Stimulated activated naive CD8-positive, alpha-beta T cell treated with anti-CD3 and anti-CD28 coated beads, Interleukin-15, Interleukin-2, amounts not matched to agents 100 ng/mL and 50 ng/mL, for 24 hours (primary cell): ENCODE results near the gene MTARC2.
"Not testable (repeated sequence)": the region's sequence is repeated elsewhere in the genome, so short reads cannot be mapped to it uniquely, and the experiment has no call there.

ENCODE experiments used
- H3K27ac Mint-ChIP-seq: one replicate; pipeline ENCODE4 v1.8.0; 2021; ENCODE audit warnings: mild to moderate bottlenecking, mixed read lengths
- H3K27me3 Mint-ChIP-seq: one replicate; pipeline ENCODE4 v1.8.0; 2021; ENCODE audit warnings: mixed read lengths
- H3K36me3 Mint-ChIP-seq: one replicate; pipeline ENCODE4 v1.8.0; 2021; ENCODE audit warnings: low read depth, mixed read lengths
- H3K4me1 Mint-ChIP-seq: one replicate; pipeline ENCODE4 v1.8.0; 2021; ENCODE audit warnings: low read depth, mixed read lengths
- H3K4me3 Mint-ChIP-seq: one replicate; pipeline ENCODE4 v1.8.0; 2021; ENCODE audit warnings: mild to moderate bottlenecking, mixed read lengths
- H3K9me3 Mint-ChIP-seq: one replicate; pipeline ENCODE4 v1.8.0; 2021; ENCODE audit warnings: mixed read lengths

Gene MTARC2

DNA sequence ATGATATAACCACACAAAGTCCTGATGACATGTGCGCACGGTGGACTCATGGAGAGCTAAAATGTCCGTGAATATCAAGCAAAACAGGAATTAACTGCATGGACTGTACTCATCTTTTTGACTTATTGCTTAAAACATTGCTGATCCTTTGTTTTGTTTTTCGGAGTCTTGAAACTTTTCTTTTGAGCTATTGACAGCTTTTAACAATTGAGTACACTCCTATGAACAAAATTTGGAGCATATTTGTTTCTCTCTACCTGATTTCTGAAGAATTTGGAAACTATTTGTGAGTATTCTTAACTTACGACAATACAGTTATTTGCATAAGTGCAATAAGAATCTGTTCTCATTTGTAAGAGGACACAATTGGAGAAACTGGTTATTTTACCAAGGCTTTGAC, 32.1 kb upstream of the MTARC2 start:
- not testable (repeated sequence) for H3K4me1 Mint-ChIP-seq, H3K36me3 Mint-ChIP-seq, H3K27ac Mint-ChIP-seq, H3K9me3 Mint-ChIP-seq, H3K4me3 Mint-ChIP-seq
- peaks cover 34% of the 10 kb centered on the region for H3K27me3 Mint-ChIP-seq

DNA sequence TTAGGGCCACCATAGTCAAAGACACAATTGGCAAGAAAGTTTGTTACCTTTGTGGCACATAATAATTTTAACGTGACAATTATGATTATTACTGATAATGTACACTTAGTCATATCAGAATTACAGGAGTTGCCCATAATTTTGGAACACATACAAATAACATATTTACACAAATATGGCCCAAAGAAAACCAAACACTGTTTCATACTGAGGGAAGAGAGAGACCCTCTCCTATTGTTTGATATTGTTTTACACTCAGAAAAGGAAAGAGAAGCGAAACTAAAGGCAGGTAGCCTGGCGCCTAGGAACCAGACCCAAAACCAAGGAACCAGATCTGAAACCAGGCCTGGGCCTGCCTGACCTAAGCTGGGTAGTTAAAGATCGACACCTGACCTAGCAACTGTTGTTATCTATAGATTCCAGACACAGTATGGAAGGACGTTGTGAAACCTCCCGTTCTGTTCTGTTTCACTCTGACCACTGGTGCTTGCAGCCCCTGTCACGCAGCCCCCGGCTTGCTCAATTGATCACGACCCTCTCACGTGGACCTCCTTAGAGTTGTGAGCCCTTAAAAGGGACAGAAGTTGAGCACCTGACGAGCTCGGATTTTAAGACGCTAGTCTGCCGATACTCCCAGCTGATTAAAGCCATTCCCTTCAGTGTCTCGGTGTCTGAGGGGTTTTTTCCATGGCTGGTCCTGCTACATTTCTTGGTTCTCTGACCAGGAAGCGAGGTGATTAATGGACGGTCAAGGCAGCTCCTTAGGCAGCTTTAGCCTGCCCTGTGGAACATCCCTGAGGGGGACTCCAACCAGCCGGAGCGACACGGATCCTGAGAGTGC, 30.1 kb upstream of the MTARC2 start:
- Mint-ChIP-seq H3K36me3 (no peaks in the 10 kb centered on the region), H3K4me1 (no peaks in the 10 kb centered on the region), H3K4me3 (no peak overlapping the region), H3K27me3 (peaks cover 32% of the 10 kb centered on the region), H3K9me3 (no peaks in the 10 kb centered on the region), H3K27ac (no peak overlapping the region)

DNA sequence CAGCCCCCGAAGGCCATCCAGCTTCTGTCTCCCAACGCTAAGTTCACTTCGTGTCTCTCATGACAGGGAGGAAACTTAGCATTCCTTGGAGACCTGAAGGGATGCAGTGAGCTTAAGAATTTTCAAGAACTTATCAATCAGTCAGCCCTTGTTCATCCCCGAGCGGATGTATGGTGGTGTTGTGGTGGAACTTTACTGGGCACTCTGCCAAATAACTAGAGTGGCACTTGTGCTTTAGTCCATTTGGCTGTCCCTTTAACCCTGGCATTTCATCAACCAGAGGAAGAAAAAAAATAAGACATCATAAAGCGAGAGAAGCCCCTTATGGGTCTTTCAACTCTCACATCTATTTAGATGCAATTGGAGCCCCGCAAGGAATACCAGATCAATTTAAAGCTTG, 26.9 kb upstream of the MTARC2 start:
- not testable (repeated sequence) for H3K36me3 Mint-ChIP-seq, H3K9me3 Mint-ChIP-seq, H3K27ac Mint-ChIP-seq, H3K4me1 Mint-ChIP-seq, H3K4me3 Mint-ChIP-seq
- peaks cover 28% of the 10 kb centered on the region for H3K27me3 Mint-ChIP-seq

DNA sequence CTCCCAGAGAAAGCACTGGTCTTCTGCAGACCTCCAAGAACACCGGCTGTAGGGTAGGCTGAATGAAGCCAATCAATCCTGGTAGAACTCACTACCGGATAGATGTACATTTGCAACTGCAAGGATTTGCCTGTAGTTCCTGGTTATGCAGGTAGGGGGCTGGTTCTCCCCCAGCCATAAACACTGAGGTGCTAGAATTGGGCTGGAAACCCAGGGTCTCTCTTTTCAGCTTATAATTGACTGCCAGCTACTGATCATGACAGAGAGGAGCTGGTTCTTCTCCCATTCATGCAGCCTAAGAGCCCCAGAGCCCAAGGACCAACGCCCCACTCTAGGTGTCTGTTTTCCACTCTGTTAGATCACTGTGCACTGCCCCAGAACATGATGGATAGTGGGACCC, 21.5 kb upstream of the MTARC2 start:
- Mint-ChIP-seq H3K9me3 (peaks cover 3% of the 10 kb centered on the region), H3K4me3 (no peak overlapping the region), H3K36me3 (no peaks in the 10 kb centered on the region), H3K27me3 (peaks cover 8% of the 10 kb centered on the region), H3K27ac (no peak overlapping the region), H3K4me1 (no peaks in the 10 kb centered on the region)

DNA sequence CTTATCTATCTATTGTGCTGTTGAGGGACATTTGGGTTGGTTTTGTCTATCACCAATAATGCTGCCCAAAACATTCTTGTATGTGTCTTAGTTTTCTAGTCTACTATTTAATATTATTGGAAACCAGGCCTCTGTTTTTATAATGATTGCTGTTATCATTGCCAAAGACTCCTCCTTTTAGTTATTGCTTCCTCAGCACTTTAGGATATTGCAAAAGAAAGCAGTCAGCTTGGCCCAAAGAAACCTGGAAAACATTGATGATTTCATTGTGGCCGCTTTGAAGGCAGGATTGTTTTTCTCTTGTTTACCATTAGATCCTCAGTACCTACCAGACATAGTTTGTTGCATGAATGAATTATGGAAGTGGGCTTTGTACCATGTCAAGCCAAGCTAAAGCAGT, 20.6 kb upstream of the MTARC2 start:
- Mint-ChIP-seq H3K36me3 (no peaks in the 10 kb centered on the region), H3K27me3 (peaks cover 8% of the 10 kb centered on the region), H3K4me1 (peaks cover 2% of the 10 kb centered on the region), H3K9me3 (peaks cover 5% of the 10 kb centered on the region), H3K27ac (no peak overlapping the region), H3K4me3 (no peak overlapping the region)

DNA sequence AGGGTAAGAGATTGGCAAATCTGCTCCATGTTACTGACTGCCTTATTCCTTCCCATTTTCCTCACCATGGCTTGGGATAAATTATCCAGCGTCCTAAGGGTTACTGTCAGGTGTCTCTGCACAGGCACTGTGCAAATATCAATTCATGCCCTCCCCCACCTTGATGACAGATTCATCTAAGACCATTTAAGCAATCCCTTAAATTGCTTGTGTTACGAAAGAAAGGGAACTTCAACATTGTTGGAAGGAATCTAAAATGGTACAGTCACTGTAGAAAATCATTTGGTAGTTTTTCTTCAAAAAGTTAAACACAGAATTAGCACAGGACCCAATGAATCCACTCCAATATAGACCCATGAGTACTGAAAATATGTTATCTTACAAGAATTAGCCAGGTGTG, 17.6 kb upstream of the MTARC2 start:
- no peak overlapping the region for H3K27ac Mint-ChIP-seq
- peaks cover 8% of the 10 kb centered on the region for H3K27me3 Mint-ChIP-seq
- peaks cover 12% of the 10 kb centered on the region for H3K4me1 Mint-ChIP-seq
- H3K9me3 Mint-ChIP-seq, result peaks cover 5% of the 10 kb centered on the region
- H3K36me3 Mint-ChIP-seq, result no peaks in the 10 kb centered on the region
- no peak overlapping the region for H3K4me3 Mint-ChIP-seq

DNA sequence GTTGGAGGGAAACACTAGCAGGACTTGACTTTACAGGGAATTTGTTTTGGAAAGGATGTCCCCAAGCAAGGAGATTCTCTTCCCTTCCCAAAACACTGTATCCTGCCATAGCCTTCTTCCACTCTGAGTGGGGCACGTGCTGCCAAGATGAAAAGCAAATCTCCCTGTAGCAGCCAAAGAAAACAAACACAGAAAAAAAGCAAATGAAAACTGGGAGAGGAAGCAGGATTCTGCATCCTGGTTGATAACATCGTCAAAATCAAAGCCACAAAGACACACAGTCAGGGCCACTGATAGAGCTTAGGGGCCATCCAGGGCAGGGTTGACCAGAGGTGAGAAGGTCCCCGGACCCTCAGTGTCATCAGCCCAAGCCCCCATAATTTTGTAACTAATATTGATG, 16.0 kb upstream of the MTARC2 start:
- H3K9me3 Mint-ChIP-seq, result peaks cover 5% of the 10 kb centered on the region
- H3K36me3 Mint-ChIP-seq, result no peaks in the 10 kb centered on the region
- no peak overlapping the region for H3K27ac Mint-ChIP-seq
- H3K4me3 Mint-ChIP-seq, result no peak overlapping the region
- no peaks in the 10 kb centered on the region for H3K27me3 Mint-ChIP-seq
- H3K4me1 Mint-ChIP-seq, result peaks cover 12% of the 10 kb centered on the region

DNA sequence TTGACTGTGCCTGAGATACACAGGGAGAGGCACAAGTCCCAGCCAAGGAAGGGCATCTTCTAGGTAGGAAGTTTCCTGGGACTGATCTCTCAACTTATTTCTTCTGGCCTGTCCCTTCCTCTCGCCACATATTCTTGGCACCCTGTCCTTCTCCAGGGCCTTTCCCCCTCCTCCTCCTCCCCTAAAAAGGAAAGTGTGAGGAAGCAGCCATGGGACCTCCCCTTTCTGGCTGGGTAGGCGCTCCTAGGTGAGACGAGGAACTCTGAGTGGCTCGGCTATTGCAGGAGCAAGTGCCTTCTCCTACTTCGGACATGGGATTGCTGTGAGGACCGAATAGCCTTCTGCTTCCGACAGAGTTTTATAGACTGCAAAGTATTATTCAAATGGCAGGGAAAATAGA, 15.5 kb upstream of the MTARC2 start:
- no peaks in the 10 kb centered on the region for H3K27me3 Mint-ChIP-seq
- no peak overlapping the region for H3K4me3 Mint-ChIP-seq
- H3K27ac Mint-ChIP-seq, result no peak overlapping the region
- H3K36me3 Mint-ChIP-seq, result no peaks in the 10 kb centered on the region
- peaks cover 12% of the 10 kb centered on the region for H3K4me1 Mint-ChIP-seq
- H3K9me3 Mint-ChIP-seq, result peaks cover 5% of the 10 kb centered on the region

DNA sequence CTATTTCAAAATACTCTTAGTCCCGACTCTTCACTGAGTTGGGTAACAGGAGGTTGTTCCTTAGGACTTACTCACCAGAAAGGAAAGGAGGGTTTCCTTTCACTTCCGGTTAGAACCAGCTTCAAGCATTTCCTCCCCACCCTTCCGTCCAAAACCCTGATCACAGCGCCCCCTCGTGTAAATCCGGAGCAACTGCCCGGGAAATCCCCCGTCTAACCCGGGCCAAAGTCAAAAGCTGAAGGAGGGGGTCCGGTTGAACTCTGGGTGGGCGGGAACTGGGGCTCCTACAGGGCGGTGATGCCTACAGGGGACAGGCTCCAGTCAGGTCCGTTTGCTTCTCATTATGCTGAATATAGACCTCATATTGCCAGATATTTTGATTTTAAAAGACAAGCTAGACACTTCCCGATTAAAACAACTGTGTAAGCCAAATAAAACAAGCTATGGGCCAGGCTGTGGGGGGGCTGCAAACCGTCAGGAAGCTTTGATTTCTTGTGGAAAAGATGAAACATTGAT, 15.0 kb upstream of the MTARC2 start:
- peaks cover 12% of the 10 kb centered on the region for H3K4me1 Mint-ChIP-seq
- no peak overlapping the region for H3K27ac Mint-ChIP-seq
- no peak overlapping the region for H3K4me3 Mint-ChIP-seq

DNA sequence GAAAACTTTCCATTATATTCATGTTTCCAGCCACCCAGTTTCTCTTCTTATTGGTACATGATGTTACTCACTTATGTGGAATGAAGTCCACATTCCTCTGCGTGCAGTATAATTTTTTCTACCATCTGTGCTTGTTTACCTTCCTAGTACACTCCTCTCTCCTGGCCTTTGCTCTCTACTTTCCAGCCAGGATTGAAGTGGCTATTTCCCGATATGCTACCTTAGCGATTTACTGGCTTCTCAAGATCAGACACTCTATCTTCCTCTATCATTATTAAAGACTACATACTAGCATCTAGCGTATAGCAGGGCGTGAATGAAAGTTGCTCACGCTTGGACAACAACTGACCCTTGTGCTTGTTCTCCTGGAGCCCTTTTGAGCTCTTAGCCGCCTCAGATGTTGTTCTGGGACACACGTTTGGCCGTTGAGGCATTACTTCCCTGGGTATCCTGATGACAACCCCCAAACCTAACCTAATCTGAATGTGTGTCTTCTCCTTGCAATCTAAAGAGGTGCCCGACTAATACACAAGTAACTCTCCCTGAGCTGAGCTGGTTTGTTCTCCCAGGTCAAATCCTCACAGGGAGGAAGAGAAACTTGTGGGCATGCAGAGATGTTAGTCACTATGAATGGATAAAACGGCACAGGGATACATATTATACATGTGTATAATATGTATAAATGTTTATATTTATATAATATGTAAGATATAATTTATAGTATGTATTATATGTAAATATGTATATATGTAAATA, 13.4 kb upstream of the MTARC2 start:
- peaks cover 12% of the 10 kb centered on the region for H3K4me1 Mint-ChIP-seq
- peaks cover 5% of the 10 kb centered on the region for H3K9me3 Mint-ChIP-seq
- no peak overlapping the region for H3K4me3 Mint-ChIP-seq
- H3K27ac Mint-ChIP-seq, result no peak overlapping the region
- H3K27me3 Mint-ChIP-seq, result peaks cover 1% of the 10 kb centered on the region
- no peaks in the 10 kb centered on the region for H3K36me3 Mint-ChIP-seq

More for the DNA sequence above, 15.0 kb upstream of the MTARC2 start:
- Mint-ChIP-seq H3K36me3 (no peaks in the 10 kb centered on the region), H3K9me3 (peaks cover 5% of the 10 kb centered on the region), H3K27me3 (no peaks in the 10 kb centered on the region)

DNA sequence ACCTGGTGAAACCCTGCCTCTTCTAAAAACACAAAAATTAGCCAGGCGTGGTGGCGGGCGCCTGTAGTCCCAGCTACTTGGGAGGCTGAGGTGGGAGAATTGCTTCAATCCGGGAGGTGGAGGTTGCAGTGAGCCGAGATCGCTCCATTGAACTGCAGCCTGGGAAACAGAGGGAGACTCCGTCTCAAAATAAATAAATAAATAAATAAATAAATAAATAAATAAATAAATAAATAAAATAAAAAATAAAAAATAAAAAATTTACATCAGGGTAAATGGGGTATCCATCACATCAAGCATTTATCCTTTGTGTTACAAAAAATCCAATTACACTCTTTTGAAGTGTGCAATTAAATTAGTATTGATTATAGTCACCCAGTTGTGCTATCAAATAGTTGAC, 11.8 kb upstream of the MTARC2 start:
- H3K4me3 Mint-ChIP-seq, H3K9me3 Mint-ChIP-seq, H3K36me3 Mint-ChIP-seq, H3K27ac Mint-ChIP-seq, H3K27me3 Mint-ChIP-seq: not testable (repeated sequence)
- peaks cover 12% of the 10 kb centered on the region for H3K4me1 Mint-ChIP-seq

DNA sequence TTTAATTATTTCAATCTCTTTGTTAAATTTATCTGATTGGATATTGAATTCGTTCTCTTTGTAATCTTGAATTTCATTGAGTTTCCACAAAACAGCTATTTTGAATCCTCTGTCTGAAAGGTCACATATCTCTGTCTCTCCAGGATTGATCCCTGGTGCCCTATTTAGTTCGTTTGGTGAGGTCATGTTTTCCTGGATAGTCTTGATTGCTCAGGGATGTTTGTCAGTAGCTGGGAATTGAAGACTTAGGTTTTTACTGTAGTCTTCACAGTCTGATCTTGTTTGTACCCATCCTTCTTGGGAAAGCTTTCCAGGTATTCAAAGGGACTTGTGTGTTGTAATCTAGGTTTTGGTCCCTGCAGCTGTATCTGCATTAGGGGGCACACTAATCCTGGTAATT, 6.8 kb upstream of the MTARC2 start:
- Mint-ChIP-seq H3K36me3 (no peaks in the 10 kb centered on the region), H3K9me3 (no peaks in the 10 kb centered on the region), H3K4me3 (no peak overlapping the region), H3K4me1 (no peaks in the 10 kb centered on the region), H3K27me3 (peaks cover 23% of the 10 kb centered on the region), H3K27ac (no peak overlapping the region)

DNA sequence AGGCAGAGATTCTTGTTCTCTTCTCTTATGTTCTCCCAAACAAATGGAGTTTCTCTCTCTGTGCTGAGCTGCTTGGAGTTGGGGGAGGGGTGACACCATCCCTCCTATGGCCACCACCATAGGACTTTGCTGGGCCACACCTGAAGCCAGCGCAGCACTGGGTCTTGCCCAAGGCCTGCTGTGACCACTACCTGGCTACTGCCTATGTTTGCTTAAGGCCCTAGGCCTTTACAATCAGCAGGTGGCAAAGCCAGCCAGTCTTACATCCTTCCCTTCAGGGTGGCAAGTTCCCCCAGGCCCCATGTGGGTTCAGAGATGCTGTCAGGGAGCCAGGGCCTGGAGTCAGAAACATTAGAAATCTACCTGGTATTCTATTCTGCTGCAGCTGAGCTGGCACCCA, 6.3 kb upstream of the MTARC2 start:
- Mint-ChIP-seq H3K27ac (no peak overlapping the region), H3K27me3 (peaks cover 28% of the 10 kb centered on the region)

DNA sequence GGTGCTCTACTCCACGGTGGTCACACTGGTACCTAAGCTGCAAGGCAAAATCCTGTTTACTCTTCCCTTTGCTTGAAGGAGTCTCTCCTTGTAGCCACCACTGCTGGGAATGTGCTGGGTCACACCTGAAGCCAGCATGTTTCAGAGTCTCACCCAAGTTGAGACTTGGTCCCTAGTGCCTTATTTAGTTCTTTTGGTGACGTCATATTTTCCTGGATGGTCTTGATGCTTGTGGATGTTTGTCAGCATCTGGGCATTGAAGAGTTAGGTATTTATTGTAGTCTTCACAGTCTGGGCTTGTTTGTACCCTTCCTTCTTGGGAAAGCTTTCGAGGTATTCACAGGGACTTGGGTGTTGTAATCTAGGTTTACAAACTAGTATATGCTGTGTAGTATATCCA, 5.6 kb upstream of the MTARC2 start:
- Mint-ChIP-seq H3K27ac (no peak overlapping the region), H3K4me3 (no peak overlapping the region), H3K4me1 (no peaks in the 10 kb centered on the region), H3K27me3 (peaks cover 35% of the 10 kb centered on the region), H3K9me3 (no peaks in the 10 kb centered on the region), H3K36me3 (no peaks in the 10 kb centered on the region)

More for the DNA sequence above, 6.3 kb upstream of the MTARC2 start:
- H3K36me3 Mint-ChIP-seq, result no peaks in the 10 kb centered on the region
- no peak overlapping the region for H3K4me3 Mint-ChIP-seq
- H3K4me1 Mint-ChIP-seq, result no peaks in the 10 kb centered on the region
- no peaks in the 10 kb centered on the region for H3K9me3 Mint-ChIP-seq

DNA sequence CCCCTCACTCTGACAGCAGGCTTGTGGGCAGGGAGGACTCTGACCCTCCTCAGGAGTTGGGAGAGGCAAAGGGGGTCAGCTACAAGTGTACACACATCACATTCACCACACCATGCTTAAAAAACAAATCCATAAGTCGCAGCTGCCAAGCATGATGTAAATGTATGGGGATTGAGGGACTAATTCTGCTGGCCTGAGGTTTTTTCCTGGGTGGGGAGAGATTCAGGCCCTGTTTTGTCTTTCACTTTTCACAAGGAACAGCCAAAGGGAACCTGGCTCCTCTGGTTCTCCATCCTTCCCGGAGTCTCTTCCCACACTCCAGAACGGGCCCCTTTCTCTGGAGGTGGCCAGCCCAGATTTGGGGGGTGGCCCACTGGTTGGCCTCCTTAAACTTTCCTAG, 1.3 kb upstream of the MTARC2 start:
- H3K9me3 Mint-ChIP-seq, result no peaks in the 10 kb centered on the region
- peaks cover 54% of the 10 kb centered on the region for H3K27me3 Mint-ChIP-seq
- H3K4me1 Mint-ChIP-seq, result peaks cover 10% of the 10 kb centered on the region
- no peaks in the 10 kb centered on the region for H3K36me3 Mint-ChIP-seq
- no peak overlapping the region for H3K27ac Mint-ChIP-seq
- no peak overlapping the region for H3K4me3 Mint-ChIP-seq
